Spleen (tissue), 7 donors: ENCODE measurements around the gene F8A3.
"Not testable (repeated sequence)": the region's sequence is repeated elsewhere in the genome, so short reads cannot be mapped to it uniquely, and the experiment has no call there.

Source experiments
- CTCF ChIP-seq, 11 experiments: fragments of 200-600 bp in 7 of 11; fragments of 450-650 bp in 4 of 11; sonication (generic) in 4 of 11; IDR thresholded peaks in 8 of 11; conservative IDR thresholded peaks in 3 of 11; 1 replicate in 7 of 11; 2 replicates in 4 of 11; pipeline versions ENCODE4 v1.4.0 to v1.8.0; 2016 to 2021; ENCODE audit warnings: antibody characterized with exemption in 11 of 11, inconsistent platforms in 4 of 11, mild to moderate bottlenecking in 1 of 11
- POLR2A ChIP-seq, 3 donors: fragments of 450-650 bp; IDR thresholded peaks; one replicate each; pipeline ENCODE4 v1.5.1; 2017; ENCODE audit warnings: antibody characterized with exemption in 3 of 3, mild to moderate bottlenecking in 1 of 3
- POLR2AphosphoS5 ChIP-seq, 3 donors: sonication (generic); formaldehyde crosslinking; IDR thresholded peaks; one replicate each; pipeline ENCODE4 v1.5.1; 2017; ENCODE audit warnings: antibody characterized with exemption in 3 of 3
- donor health status: DM: no; HTN: no; CAD: no; lungs with moderate emphysema.
- donor health status: DM: no; HTN: no; CAD: no.
- donor health status: DM: no; HTN: no; CAD: no.

- TF ChIP-seq CTCF (IDR thresholded peaks at IDR 0.05 in 8 of 11, conservative IDR thresholded peaks at IDR 0.05 in 3 of 11); POLR2AphosphoS5 (IDR thresholded peaks at IDR 0.05); POLR2A (IDR thresholded peaks at IDR 0.05): not testable (repeated sequence)
These were observed at the start of gene F8A3 for GRCh38 chrX:155458471-155458870.
